Nephron progenitor cell (in vitro differentiated cells): ENCODE data around the gene NLN.

ENCODE experiments used
- DNase-seq: peaks from one replicate; pipeline ENCODE4 v3.0.0; 2021
- H3K27ac Mint-ChIP-seq: 2 replicates; pipeline ENCODE4 v1.8.0; 2021; ENCODE audit warnings: mild to moderate bottlenecking, moderate library complexity, mixed read lengths
- H3K27me3 Mint-ChIP-seq: 2 replicates; pipeline ENCODE4 v1.8.0; 2021; ENCODE audit warnings: mild to moderate bottlenecking, low read depth, mixed read lengths; ENCODE audit not compliant: poor library complexity
- H3K36me3 Mint-ChIP-seq: 2 replicates; pipeline ENCODE4 v1.8.0; 2021; ENCODE audit warnings: low read depth, mixed read lengths
- H3K4me1 Mint-ChIP-seq: 2 replicates; pipeline ENCODE4 v1.8.0; 2021; ENCODE audit warnings: mixed read lengths
- H3K4me3 Mint-ChIP-seq: 2 replicates; pipeline ENCODE4 v1.8.0; 2021; ENCODE audit warnings: mild to moderate bottlenecking, moderate library complexity, mixed read lengths
- H3K9me3 Mint-ChIP-seq: 2 replicates; pipeline ENCODE4 v1.8.0; 2021; ENCODE audit warnings: mild to moderate bottlenecking, moderate library complexity, mixed read lengths
- CTCF ChIP-seq: fragments of 200-600 bp; sonication (generic); IDR thresholded peaks from 2 replicates; pipeline ENCODE4 v1.5.0; 2021; ENCODE audit warnings: antibody characterized with exemption

Gene NLN

GRCh38 chr5:65822710-65823109 lies 100.7 kb downstream of the NLN start:
- no peak for TF ChIP-seq CTCF
- Mint-ChIP-seq H3K27me3 (no peaks in the 10 kb centered on the region), H3K36me3 (peaks cover 39% of the 10 kb centered on the region), H3K9me3 (no peaks in the 10 kb centered on the region), H3K27ac (peak overlapping the region; percentile 92), H3K4me3 (no peak overlapping the region), H3K4me1 (peaks cover 20% of the 10 kb centered on the region)
- DNase-seq, result no peak

- Mint-ChIP-seq H3K36me3 (peaks cover 39% of the 10 kb centered on the region), H3K4me1 (peaks cover 15% of the 10 kb centered on the region), H3K9me3 (no peaks in the 10 kb centered on the region), H3K27me3 (no peaks in the 10 kb centered on the region), H3K27ac (no peak overlapping the region), H3K4me3 (no peak overlapping the region)
- TF ChIP-seq CTCF, result no peak
- no peak for DNase-seq
These were observed 101.2 kb downstream of the NLN start for GRCh38 chr5:65823204-65823603.

GRCh38 chr5:65823845-65824445 lies 101.9 kb downstream of the NLN start:
- peak overlapping the region; percentile 10 for H3K27ac Mint-ChIP-seq
- no peak for DNase-seq
- H3K4me1 Mint-ChIP-seq, result peaks cover 12% of the 10 kb centered on the region
- TF ChIP-seq CTCF, result no peak
- peaks cover 37% of the 10 kb centered on the region for H3K36me3 Mint-ChIP-seq
- H3K27me3 Mint-ChIP-seq, result no peaks in the 10 kb centered on the region
- no peak overlapping the region for H3K4me3 Mint-ChIP-seq
- no peaks in the 10 kb centered on the region for H3K9me3 Mint-ChIP-seq

GRCh38 chr5:65825408-65826328 lies 103.7 kb downstream of the NLN start:
- Mint-ChIP-seq H3K4me3 (no peak overlapping the region), H3K4me1 (peaks cover 12% of the 10 kb centered on the region), H3K36me3 (peaks cover 34% of the 10 kb centered on the region), H3K9me3 (no peaks in the 10 kb centered on the region), H3K27me3 (no peaks in the 10 kb centered on the region), H3K27ac (no peak overlapping the region)
- no peak for TF ChIP-seq CTCF
- no peak for DNase-seq

- no peak overlapping the region for H3K4me3 Mint-ChIP-seq
- no peak for TF ChIP-seq CTCF
- peaks cover 27% of the 10 kb centered on the region for H3K36me3 Mint-ChIP-seq
- peaks cover 5% of the 10 kb centered on the region for H3K4me1 Mint-ChIP-seq
- DNase-seq, result no peak
- H3K27ac Mint-ChIP-seq, result no peak overlapping the region
- H3K27me3 Mint-ChIP-seq, result no peaks in the 10 kb centered on the region
- H3K9me3 Mint-ChIP-seq, result no peaks in the 10 kb centered on the region
These were observed 106.3 kb downstream of the NLN start for GRCh38 chr5:65828022-65828896.
